ENCODE data around the gene FAM43B. TPM values are rescaled to one million over a fixed set of nuclear protein-coding genes. Genes with fewer than 3 reads are reported as not detected.

Gene FAM43B
- total RNA-seq, 2 experiments from 2014 or later = not detected

GRCh38 chr1:20530306-20530705 lies 22.1 kb upstream of the FAM43B start:
- TF ChIP-seq EZH2phosphoT487 (IDR thresholded peaks at IDR 0.05; ENCODE audit: borderline replicate concordance, low read depth, low read length) = no peak
- TF ChIP-seq, protein P1, sequence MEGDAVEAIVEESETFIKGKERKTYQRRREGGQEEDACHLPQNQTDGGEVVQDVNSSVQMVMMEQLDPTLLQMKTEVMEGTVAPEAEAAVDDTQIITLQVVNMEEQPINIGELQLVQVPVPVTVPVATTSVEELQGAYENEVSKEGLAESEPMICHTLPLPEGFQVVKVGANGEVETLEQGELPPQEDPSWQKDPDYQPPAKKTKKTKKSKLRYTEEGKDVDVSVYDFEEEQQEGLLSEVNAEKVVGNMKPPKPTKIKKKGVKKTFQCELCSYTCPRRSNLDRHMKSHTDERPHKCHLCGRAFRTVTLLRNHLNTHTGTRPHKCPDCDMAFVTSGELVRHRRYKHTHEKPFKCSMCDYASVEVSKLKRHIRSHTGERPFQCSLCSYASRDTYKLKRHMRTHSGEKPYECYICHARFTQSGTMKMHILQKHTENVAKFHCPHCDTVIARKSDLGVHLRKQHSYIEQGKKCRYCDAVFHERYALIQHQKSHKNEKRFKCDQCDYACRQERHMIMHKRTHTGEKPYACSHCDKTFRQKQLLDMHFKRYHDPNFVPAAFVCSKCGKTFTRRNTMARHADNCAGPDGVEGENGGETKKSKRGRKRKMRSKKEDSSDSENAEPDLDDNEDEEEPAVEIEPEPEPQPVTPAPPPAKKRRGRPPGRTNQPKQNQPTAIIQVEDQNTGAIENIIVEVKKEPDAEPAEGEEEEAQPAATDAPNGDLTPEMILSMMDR (conservative IDR thresholded peaks at IDR 0.05; ENCODE audit: low read length) = no peak
- no peaks in the 10 kb centered on the region for H3K79me2 ChIP-seq (ENCODE audit: insufficient read depth, low read depth, low read length)
- H3K4me3 ChIP-seq (ENCODE audit: low read depth, low read length, poor library complexity, severe bottlenecking) = no peak overlapping the region
- H4K20me1 ChIP-seq (ENCODE audit: insufficient read depth, low read length) = no peaks in the 10 kb centered on the region
- no TSS peak for BruUV-seq (replicated peaks)
- intact Hi-C loops (cut with micrococcal nuclease; ENCODE audit: unreplicated experiment) = no loop called here
- H3K9me3 ChIP-seq (ENCODE audit: low read length) = no peaks in the 10 kb centered on the region
- DNase-seq (ENCODE audit: low spot score) = no peak
- ChIA-PET CTCF (ENCODE audit: unreplicated experiment) (no interaction called here), POLR2A (no interaction called here)
- H3K27ac ChIP-seq (ENCODE audit: low read depth, low read length, poor library complexity, severe bottlenecking) = no peak overlapping the region
- H3K4me1 ChIP-seq (ENCODE audit: insufficient read depth, low read length, poor library complexity, severe bottlenecking) = no peaks in the 10 kb centered on the region
- no peak overlapping the region for H3K4me2 ChIP-seq (ENCODE audit: low read length)
- no peak overlapping the region for H2AFZ ChIP-seq (ENCODE audit: low read length)
- no peaks in the 10 kb centered on the region for H3K9me2 ChIP-seq (ENCODE audit: insufficient read depth, low read length)
- no peaks in the 10 kb centered on the region for H3K36me3 ChIP-seq (ENCODE audit: insufficient read depth, low read length)

- no peak for DNase-seq (ENCODE audit: low spot score)
- Histone ChIP-seq H3K27ac (ENCODE audit: low read depth, low read length, poor library complexity, severe bottlenecking) (no peak overlapping the region), H3K36me3 (ENCODE audit: insufficient read depth, low read length) (no peaks in the 10 kb centered on the region), H3K9me2 (ENCODE audit: insufficient read depth, low read length) (no peaks in the 10 kb centered on the region), H3K9me3 (ENCODE audit: low read length) (no peaks in the 10 kb centered on the region), H3K4me1 (ENCODE audit: insufficient read depth, low read length, poor library complexity, severe bottlenecking) (no peaks in the 10 kb centered on the region), H3K4me3 (ENCODE audit: low read depth, low read length, poor library complexity, severe bottlenecking) (no peak overlapping the region), H3K79me2 (ENCODE audit: insufficient read depth, low read depth, low read length) (no peaks in the 10 kb centered on the region), H4K20me1 (ENCODE audit: insufficient read depth, low read length) (no peaks in the 10 kb centered on the region), H2AFZ (ENCODE audit: low read length) (no peak overlapping the region), H3K4me2 (ENCODE audit: low read length) (no peak overlapping the region)
- BruUV-seq (replicated peaks) = no TSS peak
- intact Hi-C loops (cut with micrococcal nuclease; ENCODE audit: unreplicated experiment) = no loop called here
- POLR2A ChIA-PET = no interaction called here
- TF ChIP-seq EZH2phosphoT487 (IDR thresholded peaks at IDR 0.05; ENCODE audit: borderline replicate concordance, low read depth, low read length) = no peak
- TF ChIP-seq, protein P1 (conservative IDR thresholded peaks at IDR 0.05; ENCODE audit: low read length) = no peak
- CTCF ChIA-PET (ENCODE audit: unreplicated experiment) = no interaction called here
Measured at GRCh38 chr1:20530901-20531300, 21.5 kb upstream of the FAM43B start.

- CTCF ChIA-PET (ENCODE audit: unreplicated experiment) = no interaction called here
- intact Hi-C loops (cut with micrococcal nuclease; ENCODE audit: unreplicated experiment) = no loop called here
- no peaks in the 10 kb centered on the region for H3K9me2 ChIP-seq (ENCODE audit: insufficient read depth, low read length)
- no peaks in the 10 kb centered on the region for H3K9me3 ChIP-seq (ENCODE audit: low read length)
- H3K4me3 ChIP-seq (ENCODE audit: low read depth, low read length, poor library complexity, severe bottlenecking) = no peak overlapping the region
- POLR2A ChIA-PET = no interaction called here
- no peak overlapping the region for H3K4me2 ChIP-seq (ENCODE audit: low read length)
- TF ChIP-seq, protein P1 (conservative IDR thresholded peaks at IDR 0.05; ENCODE audit: low read length) = no peak
- no peak for TF ChIP-seq EZH2phosphoT487 (IDR thresholded peaks at IDR 0.05; ENCODE audit: borderline replicate concordance, low read depth, low read length)
- no peaks in the 10 kb centered on the region for H3K79me2 ChIP-seq (ENCODE audit: insufficient read depth, low read depth, low read length)
- H3K36me3 ChIP-seq (ENCODE audit: insufficient read depth, low read length) = no peaks in the 10 kb centered on the region
- no peaks in the 10 kb centered on the region for H3K4me1 ChIP-seq (ENCODE audit: insufficient read depth, low read length, poor library complexity, severe bottlenecking)
- no peak overlapping the region for H3K27ac ChIP-seq (ENCODE audit: low read depth, low read length, poor library complexity, severe bottlenecking)
- no TSS peak for BruUV-seq (replicated peaks)
- DNase-seq (ENCODE audit: low spot score) = no peak
- H4K20me1 ChIP-seq (ENCODE audit: insufficient read depth, low read length) = no peaks in the 10 kb centered on the region
- H2AFZ ChIP-seq (ENCODE audit: low read length) = no peak overlapping the region
Measured at GRCh38 chr1:20533635-20534034, 18.7 kb upstream of the FAM43B start.

Measured in OCI-LY7 (cell line).